Retinal pigment epithelial cell (primary cell): ENCODE data around the gene GATA3.

Experiments used
- DNase-seq: peaks from one replicate; pipeline ENCODE4 v3.0.0-alpha.2; 2010; ENCODE audit warnings: low read depth
- H3K4me3 ChIP-seq: 2 replicates; pipeline ENCODE4 v1.5.1; 2011; ENCODE audit warnings: mild to moderate bottlenecking, low read length, control low read depth, moderate library complexity
- CTCF ChIP-seq: conservative IDR thresholded peaks from 2 replicates; pipeline ENCODE4 v1.5.1; 2011; ENCODE audit warnings: low read depth, low read length, control low read depth, inconsistent platforms

GATA3 gene

DNA sequence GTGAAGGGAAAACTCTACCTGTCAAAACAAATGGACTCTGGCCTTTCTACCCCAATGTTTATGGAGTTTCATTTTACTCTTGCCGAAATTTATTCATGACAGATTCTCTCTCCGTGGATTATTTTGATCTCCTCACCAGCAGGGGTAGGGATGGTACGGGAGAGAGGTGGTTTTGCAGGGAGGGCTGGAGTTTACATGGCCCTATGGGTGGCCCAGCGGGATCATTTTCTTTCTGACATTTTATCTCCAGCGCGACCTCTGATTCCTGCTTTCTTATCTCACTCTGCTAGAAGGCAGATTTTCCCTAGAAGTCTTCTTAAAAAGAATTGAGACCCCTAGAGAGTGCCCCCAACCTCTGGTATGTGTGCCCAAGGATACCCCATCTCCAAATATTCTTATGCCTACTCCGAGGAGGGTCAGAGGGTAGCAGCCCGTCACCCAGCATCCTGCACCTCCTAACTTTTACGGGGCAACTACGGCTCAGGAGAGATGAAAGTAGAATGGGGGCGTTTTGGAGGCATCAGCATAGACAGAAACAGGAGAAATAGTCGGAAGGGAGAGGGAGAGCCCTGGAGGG lies 10.1 kb upstream of the GATA3 start:
- no peak for TF ChIP-seq CTCF
- DNase-seq = no peak
- no peak overlapping the region for H3K4me3 ChIP-seq

DNA sequence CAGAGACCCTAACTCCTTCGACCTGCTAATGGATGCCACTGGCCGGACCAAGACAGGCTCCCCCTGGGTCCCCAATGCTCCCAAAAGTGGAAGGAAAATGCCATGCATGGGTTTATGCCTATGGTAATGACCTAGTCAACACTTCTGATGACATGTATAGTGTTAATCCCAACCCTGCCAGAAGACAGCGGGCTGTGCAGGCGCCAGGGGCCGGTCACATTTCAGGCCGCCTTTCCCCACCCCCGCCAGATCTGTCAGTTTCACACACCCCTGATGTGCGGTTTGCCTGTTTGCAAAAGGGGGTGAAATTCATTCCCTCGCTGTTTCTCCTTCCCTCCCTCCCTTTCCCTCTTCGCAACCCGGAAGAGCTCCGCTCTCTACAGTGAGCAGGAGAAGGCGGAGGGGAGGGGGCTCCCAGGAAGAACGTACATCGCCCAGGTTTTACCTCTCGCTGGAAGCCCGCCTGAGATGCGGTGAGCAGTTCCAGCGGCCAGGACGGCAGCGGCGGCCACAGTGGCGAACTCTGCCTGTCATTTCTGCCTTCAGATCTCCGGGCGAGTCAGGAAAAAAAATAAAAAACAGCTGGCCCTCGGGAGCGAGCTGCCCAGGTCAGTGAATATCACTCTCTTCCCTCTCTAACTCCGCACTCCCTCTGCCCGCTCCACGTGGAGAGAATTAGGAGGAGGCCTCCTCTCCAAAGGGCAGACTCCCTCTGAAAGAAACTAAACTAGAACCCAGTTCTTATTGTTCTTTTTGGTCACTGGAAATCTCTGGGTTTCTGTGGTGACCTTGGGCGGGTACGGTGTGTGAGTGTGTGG lies 9.4 kb upstream of the GATA3 start:
- no peak for DNase-seq
- no peak for TF ChIP-seq CTCF
- peak overlapping the region; percentile 24 for H3K4me3 ChIP-seq

GRCh38 chr10:8045726-8046494 lies 8.6 kb upstream of the GATA3 start:
- no peak for DNase-seq
- no peak overlapping the region for H3K4me3 ChIP-seq
- no peak for TF ChIP-seq CTCF

GRCh38 chr10:8047452-8048280 lies 6.8 kb upstream of the GATA3 start:
- DNase-seq = no peak
- H3K4me3 ChIP-seq = no peak overlapping the region

GRCh38 chr10:8048281-8049008 lies 6.0 kb upstream of the GATA3 start:
- no peak for DNase-seq
- H3K4me3 ChIP-seq = no peak overlapping the region

More at GRCh38 chr10:8047452-8048280, 6.8 kb upstream of the GATA3 start:
- TF ChIP-seq CTCF = no peak

More at GRCh38 chr10:8048281-8049008, 6.0 kb upstream of the GATA3 start:
- no peak for TF ChIP-seq CTCF
